Adrenal gland (tissue), 5 donors: ENCODE measurements around the gene ARMC2.

ENCODE experiments used
- CTCF ChIP-seq, 6 experiments: fragments of 450-650 bp in 4 of 6; fragments of 200-600 bp in 2 of 6; sonication (generic) in 1 of 6; IDR thresholded peaks; 1 replicate in 5 of 6; 2 replicates in 1 of 6; pipeline versions ENCODE4 v1.5.1 to v1.8.0; 2016 to 2021; ENCODE audit warnings: antibody characterized with exemption in 6 of 6, mild to moderate bottlenecking in 2 of 6, moderate library complexity in 1 of 6
- POLR2A ChIP-seq, 2 donors: fragments of 450-650 bp; IDR thresholded peaks; one replicate each; pipeline ENCODE4 v1.6.1; 2017; ENCODE audit warnings: antibody characterized with exemption in 2 of 2, mild to moderate bottlenecking in 2 of 2, moderate library complexity in 1 of 2
- donor health status: DM: no; HTN: no; CAD: no.

GRCh38 chr6:108982154-108983113 is 134.2 kb downstream of the ARMC2 start:
- no peak for TF ChIP-seq CTCF (IDR thresholded peaks at IDR 0.05)
- no peak for TF ChIP-seq POLR2A (IDR thresholded peaks at IDR 0.05)
